NCI-H446 treated with DMSO at 0.1 percent for 48 hours (cell line): Measurements from ENCODE around the gene PLEKHG4B.

Experiments used
- DNase-seq: peaks from one replicate; lab custom pipeline; 2025; lab: John Stamatoyannopoulos, UW

Gene PLEKHG4B

GRCh38 chr5:172841-173251 is 80.9 kb downstream of the PLEKHG4B start:
- DNase-seq, result no peak

GRCh38 chr5:173392-174290 is 81.7 kb downstream of the PLEKHG4B start:
- DNase-seq, result no peak

- no peak for DNase-seq
These were observed 82.3 kb downstream of the PLEKHG4B start for GRCh38 chr5:174291-174600.

GRCh38 chr5:174876-175465 is 83.0 kb downstream of the PLEKHG4B start:
- no peak for DNase-seq

- no peak for DNase-seq
These were observed 84.4 kb downstream of the PLEKHG4B start for GRCh38 chr5:176296-176823.

- DNase-seq, result no peak
These were observed 86.1 kb downstream of the PLEKHG4B start for GRCh38 chr5:178110-178509.

- no peak for DNase-seq
These were observed 87.4 kb downstream of the PLEKHG4B start for GRCh38 chr5:179401-179800.

- no peak for DNase-seq
These were observed 88.4 kb downstream of the PLEKHG4B start for GRCh38 chr5:180286-180918.

GRCh38 chr5:181160-181559 is 89.2 kb downstream of the PLEKHG4B start:
- no peak for DNase-seq

GRCh38 chr5:181566-181965 is 89.6 kb downstream of the PLEKHG4B start:
- no peak for DNase-seq

GRCh38 chr5:182126-182525 is 90.2 kb downstream of the PLEKHG4B start:
- no peak for DNase-seq

GRCh38 chr5:184471-184870 is 92.5 kb downstream of the PLEKHG4B start:
- DNase-seq, result no peak

GRCh38 chr5:185095-186070 is 93.4 kb downstream of the PLEKHG4B start:
- DNase-seq, result no peak

GRCh38 chr5:186091-187041 is 94.4 kb downstream of the PLEKHG4B start:
- DNase-seq, result no peak

GRCh38 chr5:187042-187431 is 95.1 kb downstream of the PLEKHG4B start:
- no peak for DNase-seq

- DNase-seq, result no peak
These were observed 95.9 kb downstream of the PLEKHG4B start for GRCh38 chr5:187617-188451.

- DNase-seq, result peak; percentile 70
These were observed 96.8 kb downstream of the PLEKHG4B start for GRCh38 chr5:188488-189481.

- no peak for DNase-seq
These were observed 97.5 kb downstream of the PLEKHG4B start for GRCh38 chr5:189486-189885.
